GM18867 (cell line): ENCODE results near the gene SNX33.
A peak's percentile ranks its signal among the peaks of the same experiment; 100 is the strongest.
"Not testable (repeated sequence)": the region's sequence is repeated elsewhere in the genome, so short reads cannot be mapped to it uniquely, and the experiment has no call there.

Experiments
- ATAC-seq: cut with Tn5 transposase; IDR thresholded peaks from one replicate; pipeline ENCODE4 v1.9.1; 2021; ENCODE audit warnings: mild to moderate bottlenecking, moderate library complexity; ENCODE audit not compliant: unreplicated experiment

The SNX33 gene

GRCh38 chr15:75647370-75648155 is at the start of gene SNX33:
SNX33 (plus strand) TSS chr15:75647912; CDS start chr15:75649103, 1,191 bp downstream.
- peak; percentile 45 for ATAC-seq

- no peak for ATAC-seq
Observed at GRCh38 chr15:75598361-75598760, 49.4 kb upstream of the SNX33 start.

GRCh38 chr15:75599401-75599800 is 48.3 kb upstream of the SNX33 start:
- no peak for ATAC-seq

GRCh38 chr15:75606026-75606425 is 41.7 kb upstream of the SNX33 start:
- no peak for ATAC-seq

GRCh38 chr15:75606711-75607699 is 40.7 kb upstream of the SNX33 start:
- ATAC-seq, result no peak

- no peak for ATAC-seq
Observed at GRCh38 chr15:75616766-75617165, 30.9 kb upstream of the SNX33 start.

- no peak for ATAC-seq
Observed at GRCh38 chr15:75620058-75620820, 27.5 kb upstream of the SNX33 start.

GRCh38 chr15:75620841-75621391 is 26.8 kb upstream of the SNX33 start:
- ATAC-seq, result no peak

- ATAC-seq, result no peak
Observed at GRCh38 chr15:75622505-75622904, 25.2 kb upstream of the SNX33 start.

GRCh38 chr15:75625542-75626347 is 22.0 kb upstream of the SNX33 start, which contains the start of gene SNUPN:
SNUPN (minus strand) TSS chr15:75625725; CDS start chr15:75621051, 4,674 bp downstream.
- peak; percentile 78 for ATAC-seq

- no peak for ATAC-seq
Observed at GRCh38 chr15:75631935-75632334, 15.8 kb upstream of the SNX33 start.

- ATAC-seq, result not testable (repeated sequence)
Observed at GRCh38 chr15:75633922-75634321, 13.8 kb upstream of the SNX33 start.

- ATAC-seq, result no peak
Observed at GRCh38 chr15:75636026-75636425, 11.7 kb upstream of the SNX33 start.

- no peak for ATAC-seq
Observed at GRCh38 chr15:75637245-75638009, 10.3 kb upstream of the SNX33 start.

- ATAC-seq, result no peak
Observed at GRCh38 chr15:75639191-75639708, 8.5 kb upstream of the SNX33 start.

- ATAC-seq, result peak; percentile 89
Observed at GRCh38 chr15:75639709-75640482, 7.8 kb upstream of the SNX33 start, which contains the start of gene IMP3. IMP3 (minus strand) TSS chr15:75640224; CDS start chr15:75640168, 56 bp downstream.

- peak; percentile 26 for ATAC-seq
Observed at GRCh38 chr15:75640483-75641178, 7.1 kb upstream of the SNX33 start.
